Stimulated activated CD4-positive, alpha-beta T cell treated with anti-CD3 and anti-CD28 coated beads, Interleukin-2, amount 100 ng/mL, for 24 hours (primary cell): Measurements from ENCODE around the gene FOXI1.
"Not testable (repeated sequence)": the region's sequence is repeated elsewhere in the genome, so short reads cannot be mapped to it uniquely, and the experiment has no call there.

Experiments
- DNase-seq, 2 donors: peaks; one replicate each; pipeline ENCODE4 v3.0.0-alpha.2; 2020

FOXI1 gene

DNA sequence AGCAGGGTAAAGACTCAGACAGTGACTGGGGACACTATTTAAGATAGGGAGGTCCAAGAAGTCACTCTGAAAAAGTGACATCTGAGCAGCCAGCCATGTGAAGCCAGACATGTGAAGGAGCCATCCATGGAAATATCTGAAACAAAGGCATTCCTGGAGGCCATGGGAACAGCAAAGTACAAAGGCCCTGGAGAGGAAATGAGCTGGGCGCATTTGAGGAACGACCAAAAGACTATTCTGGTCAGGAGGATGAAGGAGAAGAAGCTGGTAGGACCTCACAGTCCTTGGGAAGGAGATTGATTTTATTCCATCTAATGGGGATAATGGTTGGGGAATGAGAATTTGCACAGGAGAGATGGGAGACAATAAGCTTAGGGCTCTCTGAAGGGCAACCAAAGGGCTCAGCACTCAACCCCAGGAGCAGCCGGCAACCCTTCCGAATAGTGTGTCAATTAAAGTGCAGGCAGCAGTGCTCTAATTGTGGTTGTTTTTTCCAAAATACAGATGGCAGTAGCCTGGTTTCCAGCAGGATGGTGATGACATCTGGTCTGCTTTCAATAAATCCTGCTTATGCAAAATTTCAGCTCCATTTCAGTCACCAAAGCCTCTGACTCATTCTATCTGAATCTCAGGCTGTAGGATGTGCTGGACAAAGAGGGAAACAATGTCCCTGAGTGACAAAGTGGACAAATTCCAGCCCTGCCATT, 26.7 kb downstream of the FOXI1 start:
- no peak for DNase-seq

DNA sequence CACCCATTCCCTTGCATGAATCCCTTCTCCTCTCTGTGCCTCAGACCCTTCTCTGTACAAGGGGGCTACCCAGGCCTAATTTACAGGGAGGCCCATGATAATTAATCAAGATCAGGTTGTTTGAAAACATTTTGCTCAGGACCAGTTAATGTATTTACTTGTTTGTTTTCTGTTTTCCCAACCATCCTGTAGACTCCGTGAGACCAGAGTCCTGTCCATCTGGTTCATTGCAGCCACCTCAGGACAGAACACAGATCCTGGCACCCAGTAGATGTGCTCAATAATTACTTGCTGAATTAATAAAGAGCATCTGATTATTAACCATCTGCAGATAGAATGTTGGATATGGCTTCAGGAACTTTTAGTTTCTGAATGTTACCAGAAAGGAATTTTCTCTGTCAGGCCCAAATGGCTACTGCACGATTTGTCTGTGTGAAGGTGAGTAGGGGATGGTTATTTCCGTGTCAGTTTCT, 27.3 kb downstream of the FOXI1 start:
- DNase-seq = no peak

DNA sequence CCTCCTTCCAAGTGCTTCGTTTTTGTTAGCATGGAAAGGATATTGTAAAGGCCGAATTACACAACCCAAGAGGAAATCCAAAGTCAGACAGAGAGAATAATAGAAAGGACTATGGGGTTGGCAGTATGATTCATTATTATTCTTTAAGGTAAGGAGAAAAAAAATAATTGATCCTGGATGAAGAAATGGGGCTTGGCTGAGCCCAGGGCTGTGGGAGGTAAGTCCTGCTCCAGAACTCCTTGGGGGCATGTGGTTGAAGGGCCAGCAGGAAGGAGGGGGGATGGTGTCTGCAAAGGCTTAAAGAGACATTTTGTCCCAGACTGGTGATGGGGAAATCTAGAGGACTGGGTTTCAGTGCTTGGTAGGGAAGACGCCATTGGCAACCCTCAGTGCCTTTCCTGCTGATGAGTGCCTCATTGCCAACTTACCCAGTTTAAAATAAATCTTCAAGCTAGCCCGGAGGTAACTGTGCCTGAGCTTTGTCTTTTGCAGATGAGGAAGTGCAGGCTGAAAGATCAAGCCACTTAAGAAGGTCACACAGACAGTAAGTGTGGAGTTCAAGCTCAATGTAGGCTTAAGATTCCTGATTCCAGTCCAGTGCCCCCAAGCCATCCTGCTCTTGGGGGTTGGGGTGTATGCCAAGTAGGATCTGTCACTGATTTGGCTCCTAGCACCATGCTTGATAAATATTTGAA, 30.2 kb downstream of the FOXI1 start:
- no peak for DNase-seq

GRCh38 chr5:170136506-170136905, 30.8 kb downstream of the FOXI1 start:
- DNase-seq = no peak

DNA sequence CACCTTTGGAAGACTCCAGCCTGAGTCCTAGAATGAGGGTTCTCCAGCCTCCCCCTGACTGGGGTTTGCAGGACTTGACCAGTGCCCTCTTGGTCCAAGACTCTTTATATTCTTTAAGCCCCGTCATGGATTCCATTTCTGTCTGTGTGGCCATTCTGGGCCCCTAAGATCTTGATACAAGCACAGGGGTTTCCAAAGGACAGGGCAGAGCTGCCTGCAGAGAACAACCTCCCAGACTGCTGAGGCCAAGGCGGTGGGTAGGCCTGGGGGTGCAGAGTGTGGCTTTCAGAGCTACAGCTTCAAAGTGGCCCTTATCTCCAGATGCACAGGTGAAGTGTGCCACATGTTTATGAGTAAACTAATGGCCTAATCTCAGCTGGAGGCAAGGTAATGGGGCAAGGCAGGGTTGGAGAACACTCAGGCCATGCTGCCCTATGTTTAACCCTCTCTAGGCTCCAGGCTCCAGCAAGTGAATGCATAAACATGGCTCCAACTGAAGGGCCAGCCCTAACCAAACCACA, 32.1 kb downstream of the FOXI1 start:
- no peak for DNase-seq

DNA sequence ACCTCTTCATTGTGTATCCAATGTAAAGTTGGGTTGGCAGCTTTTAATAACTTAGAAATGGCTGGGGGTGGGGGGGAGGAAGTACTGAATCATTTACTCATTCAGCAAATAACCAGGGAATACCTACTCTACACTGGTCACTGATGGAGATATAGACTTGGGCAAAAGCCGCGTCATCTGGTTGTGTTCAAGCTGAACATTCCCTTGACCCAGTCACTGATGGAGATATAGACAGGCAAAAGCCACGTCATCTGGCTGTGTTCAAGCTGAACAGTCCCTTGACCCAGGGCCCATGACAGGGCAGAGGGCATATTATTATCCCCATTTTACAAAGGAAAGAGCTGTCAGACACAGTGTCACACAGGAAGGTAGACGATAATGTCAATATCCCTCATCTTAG, 32.6 kb downstream of the FOXI1 start:
- no peak for DNase-seq

GRCh38 chr5:170139786-170140335, 34.2 kb downstream of the FOXI1 start:
- no peak for DNase-seq

DNA sequence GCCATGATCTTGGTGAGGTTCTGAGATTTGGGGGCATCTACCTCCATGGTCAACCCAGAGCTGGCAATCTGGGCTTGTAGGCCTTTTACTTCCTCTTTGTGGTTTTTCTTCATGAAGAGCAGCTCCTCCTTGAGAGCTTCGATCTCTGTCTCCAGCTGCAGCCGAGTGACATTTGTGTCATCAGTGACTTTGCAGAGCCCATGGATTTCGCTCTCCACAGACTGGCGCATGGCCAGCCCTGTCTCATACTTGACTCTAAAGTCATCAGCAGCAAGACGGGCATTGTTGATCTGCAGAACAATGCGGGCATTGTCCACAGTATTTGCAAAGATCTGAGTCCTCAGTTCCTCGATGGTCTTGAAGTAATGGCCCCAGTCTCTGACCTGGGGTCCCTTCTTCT, 35.5 kb downstream of the FOXI1 start:
- DNase-seq = not testable (repeated sequence)

- no peak for DNase-seq
Observed at GRCh38 chr5:170141636-170142035, 35.9 kb downstream of the FOXI1 start.

DNA sequence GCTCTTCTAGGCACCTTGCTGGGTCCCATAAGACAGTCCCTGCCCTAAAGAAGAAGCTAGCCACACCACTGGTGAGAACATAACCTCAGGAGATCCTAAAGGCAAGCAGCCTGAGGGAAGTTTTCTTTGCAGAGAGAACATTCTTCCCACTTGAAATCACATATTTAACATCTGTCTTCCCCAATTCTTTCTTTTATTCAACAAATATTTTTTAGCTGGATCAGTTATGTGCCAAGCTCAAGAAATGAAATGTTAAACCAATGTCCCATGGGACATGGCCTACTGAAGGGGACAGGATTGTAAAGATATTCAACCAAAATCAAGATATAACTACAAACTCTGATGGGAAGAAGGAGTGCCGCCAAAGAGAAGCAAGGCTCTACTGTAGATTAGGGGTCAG, 36.5 kb downstream of the FOXI1 start:
- no peak for DNase-seq

DNA sequence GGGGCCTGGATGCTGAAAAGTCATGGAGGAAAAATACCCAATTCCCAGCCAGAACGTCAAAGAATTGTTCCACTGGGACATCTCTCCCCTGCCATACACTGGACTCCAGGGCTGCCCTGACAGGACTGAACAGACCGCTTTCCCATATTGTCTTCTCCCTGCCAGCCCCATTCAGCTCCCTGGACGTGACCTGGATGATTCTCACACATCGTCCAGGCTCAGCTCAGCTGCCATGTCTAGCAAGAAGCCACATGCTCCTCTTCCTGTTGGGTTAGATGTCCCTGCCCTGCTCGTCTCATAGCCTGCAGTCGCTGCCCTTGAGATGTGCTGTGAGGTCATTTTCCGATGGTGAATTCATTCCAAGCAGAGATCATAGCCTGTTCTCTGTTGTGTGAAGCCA, 37.4 kb downstream of the FOXI1 start:
- DNase-seq = no peak

DNA sequence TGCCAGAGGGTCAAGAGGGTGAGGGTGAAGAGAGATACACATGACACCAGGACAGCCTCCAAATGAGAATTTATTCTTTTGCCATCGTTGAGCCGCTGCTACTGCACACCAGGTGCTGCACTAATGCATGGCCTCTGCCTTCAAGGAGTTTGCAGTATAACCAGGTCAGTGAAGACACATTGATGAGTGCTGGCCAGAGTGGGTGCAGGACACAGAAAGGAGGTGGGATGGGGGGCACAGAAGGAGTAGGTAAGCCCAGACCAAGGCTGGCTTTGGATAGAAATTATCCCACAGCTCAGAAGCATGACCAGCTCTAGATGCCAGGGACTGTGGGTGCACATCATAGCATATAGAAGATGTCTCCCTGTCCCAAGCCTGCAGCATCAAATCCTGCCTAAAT, 38.0 kb downstream of the FOXI1 start:
- no peak for DNase-seq

- DNase-seq = no peak
Observed at GRCh38 chr5:170144286-170145023, 38.8 kb downstream of the FOXI1 start.

GRCh38 chr5:170145462-170145861, 39.8 kb downstream of the FOXI1 start:
- no peak for DNase-seq

DNA sequence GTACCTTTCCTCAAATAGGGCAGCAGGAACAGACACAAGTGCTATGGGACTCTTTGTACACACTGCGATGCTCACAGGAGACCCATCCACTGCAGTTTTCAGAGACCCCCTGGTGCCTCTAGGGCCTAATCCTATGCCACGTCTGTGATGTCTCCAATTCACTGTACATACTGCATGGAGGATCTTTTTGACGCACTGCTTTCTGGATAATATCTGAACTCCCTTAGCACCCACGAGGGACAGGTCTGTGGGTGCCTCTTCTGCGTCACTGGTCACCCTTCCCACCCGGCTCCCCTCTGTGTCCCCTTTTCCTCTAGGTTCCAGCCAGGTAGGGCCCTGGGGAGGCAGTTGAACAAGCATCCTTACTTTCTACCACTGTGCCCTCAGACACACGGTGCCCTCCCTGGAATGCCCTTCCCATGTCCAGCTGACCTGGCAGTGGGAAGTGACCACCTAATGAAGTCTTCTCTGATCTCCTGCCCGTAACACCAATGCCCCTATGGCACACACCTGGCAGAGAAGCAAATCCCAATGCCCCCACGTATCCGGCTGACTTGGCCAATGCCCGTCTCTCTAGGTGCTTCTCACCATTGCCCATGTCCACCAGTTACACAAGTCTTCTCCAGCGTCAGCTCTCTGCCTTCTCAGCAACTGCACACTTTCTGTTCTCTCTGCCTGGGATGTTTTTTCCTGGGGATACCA, 41.5 kb downstream of the FOXI1 start:
- DNase-seq = no peak

DNA sequence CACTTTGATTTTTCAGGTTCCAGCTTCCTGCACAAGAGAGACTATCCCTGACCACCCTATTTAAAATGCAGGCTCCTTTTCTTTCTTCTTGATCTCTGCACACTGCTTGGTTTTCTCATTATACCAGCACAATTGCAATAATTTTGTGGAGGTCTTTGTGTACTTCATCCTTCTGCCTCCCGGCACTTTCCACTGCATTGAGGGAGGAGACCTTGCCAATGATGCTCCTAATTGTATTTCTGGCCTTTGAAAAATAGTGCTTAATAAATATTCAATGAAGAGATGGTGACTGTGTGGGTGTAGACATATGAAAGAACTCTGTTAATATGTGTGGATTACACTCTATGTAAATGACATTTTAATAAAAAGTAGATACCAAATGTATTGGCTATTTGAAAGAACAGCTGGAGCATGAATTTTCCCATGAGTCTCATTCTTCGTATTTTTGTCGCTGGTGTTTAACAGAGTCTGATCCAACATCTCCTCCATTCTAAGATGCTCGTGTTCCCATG, 42.1 kb downstream of the FOXI1 start:
- no peak for DNase-seq

DNA sequence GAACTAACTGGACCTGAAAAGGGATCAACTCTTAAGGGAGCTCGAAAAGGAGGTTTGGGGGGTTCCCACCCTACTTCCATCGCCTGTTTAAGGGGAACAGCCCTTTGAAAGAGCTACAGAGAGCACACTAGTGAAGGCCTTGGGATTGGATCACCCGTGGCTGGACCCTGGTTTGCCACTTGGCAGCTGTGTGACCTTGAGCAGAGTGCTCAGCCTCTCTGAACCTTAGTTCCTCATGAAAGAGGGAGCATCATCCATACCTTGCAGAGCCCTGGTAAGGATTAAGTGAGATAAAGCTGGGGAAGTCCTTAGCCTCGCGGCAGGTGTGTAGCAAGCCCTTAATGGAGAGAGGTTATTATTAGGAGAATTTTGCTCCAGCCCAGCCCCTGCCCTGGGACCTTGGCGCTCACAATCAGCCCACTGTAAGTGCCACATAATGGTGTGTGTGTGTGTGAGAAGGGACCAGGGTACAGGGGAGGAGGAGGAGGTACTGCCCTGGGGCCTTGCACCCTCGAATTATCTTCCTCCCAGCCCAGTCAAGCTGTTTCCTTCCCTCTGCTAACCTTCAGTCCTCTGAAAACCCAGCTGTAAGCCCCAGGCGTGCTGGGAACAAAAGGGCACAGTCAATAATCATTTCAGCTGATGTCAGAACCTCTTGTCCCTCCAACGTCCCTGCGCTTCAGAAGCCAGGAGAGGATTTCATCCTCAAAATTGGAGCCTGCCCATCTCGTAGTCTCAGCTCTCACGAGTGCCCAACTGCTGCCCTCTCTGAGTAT, 42.9 kb downstream of the FOXI1 start:
- DNase-seq = no peak

DNA sequence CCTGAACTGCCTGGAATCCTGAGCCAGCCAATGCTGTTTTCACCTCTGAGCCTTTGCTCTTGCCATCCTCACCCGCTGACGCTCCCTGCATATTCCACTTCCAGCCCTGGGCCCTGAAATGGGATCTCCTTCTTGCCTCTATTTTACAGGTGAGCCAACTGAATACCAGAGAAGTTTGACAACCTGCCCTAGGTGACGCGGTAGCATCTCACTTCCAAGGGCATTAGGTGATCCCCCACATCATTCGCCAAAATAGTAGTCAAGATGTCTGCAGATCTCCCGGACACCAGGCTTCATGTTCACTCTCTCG, 43.5 kb downstream of the FOXI1 start:
- no peak for DNase-seq

DNA sequence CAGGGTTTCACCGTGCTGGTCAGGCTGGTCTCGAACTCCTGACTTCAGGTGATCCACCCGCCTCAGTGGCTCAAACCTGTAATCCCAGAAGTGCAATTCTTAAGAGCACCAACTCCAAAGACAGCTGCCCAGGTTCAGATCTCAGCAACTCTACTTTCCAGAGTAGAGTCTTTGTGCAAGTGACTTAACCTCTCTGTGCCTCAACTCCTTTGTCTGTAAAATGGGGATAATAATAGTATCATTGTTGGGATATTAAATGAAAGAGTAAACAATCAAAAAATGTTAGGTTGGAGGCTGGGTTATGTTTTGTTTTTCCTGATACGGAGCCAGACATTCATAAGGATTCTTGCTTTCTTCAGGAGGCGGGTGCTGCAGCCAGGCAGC, 45.0 kb downstream of the FOXI1 start:
- no peak for DNase-seq

- no peak for DNase-seq
Observed at GRCh38 chr5:170151097-170151831, 45.6 kb downstream of the FOXI1 start.

GRCh38 chr5:170152767-170153166, 47.1 kb downstream of the FOXI1 start:
- DNase-seq = no peak
